Thyroid gland (tissue), 4 donors: ENCODE measurements around the gene BLACAT1.

Experiments used
- POLR2A ChIP-seq, 2 donors: fragments of 450-650 bp; IDR thresholded peaks; one replicate each; pipeline ENCODE4 v1.6.1; 2017; ENCODE audit warnings: antibody characterized with exemption in 2 of 2, mild to moderate bottlenecking in 2 of 2, moderate library complexity in 1 of 2
- TF ChIP-seq, protein P1 (sequence below), 6 experiments: fragments of 200-600 bp in 3 of 6; fragments of 450-650 bp in 3 of 6; sonication (generic) in 3 of 6; IDR thresholded peaks; one replicate each; pipeline ENCODE4 v1.5.1; 2016 to 2019; ENCODE audit warnings: antibody characterized with exemption in 6 of 6, mild to moderate bottlenecking in 2 of 6, inconsistent platforms in 1 of 6, moderate library complexity in 1 of 6

GRCh38 chr1:205492201-205492667 is 36.4 kb upstream of the BLACAT1 start:
- TF ChIP-seq, protein P1, sequence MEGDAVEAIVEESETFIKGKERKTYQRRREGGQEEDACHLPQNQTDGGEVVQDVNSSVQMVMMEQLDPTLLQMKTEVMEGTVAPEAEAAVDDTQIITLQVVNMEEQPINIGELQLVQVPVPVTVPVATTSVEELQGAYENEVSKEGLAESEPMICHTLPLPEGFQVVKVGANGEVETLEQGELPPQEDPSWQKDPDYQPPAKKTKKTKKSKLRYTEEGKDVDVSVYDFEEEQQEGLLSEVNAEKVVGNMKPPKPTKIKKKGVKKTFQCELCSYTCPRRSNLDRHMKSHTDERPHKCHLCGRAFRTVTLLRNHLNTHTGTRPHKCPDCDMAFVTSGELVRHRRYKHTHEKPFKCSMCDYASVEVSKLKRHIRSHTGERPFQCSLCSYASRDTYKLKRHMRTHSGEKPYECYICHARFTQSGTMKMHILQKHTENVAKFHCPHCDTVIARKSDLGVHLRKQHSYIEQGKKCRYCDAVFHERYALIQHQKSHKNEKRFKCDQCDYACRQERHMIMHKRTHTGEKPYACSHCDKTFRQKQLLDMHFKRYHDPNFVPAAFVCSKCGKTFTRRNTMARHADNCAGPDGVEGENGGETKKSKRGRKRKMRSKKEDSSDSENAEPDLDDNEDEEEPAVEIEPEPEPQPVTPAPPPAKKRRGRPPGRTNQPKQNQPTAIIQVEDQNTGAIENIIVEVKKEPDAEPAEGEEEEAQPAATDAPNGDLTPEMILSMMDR (IDR thresholded peaks at IDR 0.05): no peak
- TF ChIP-seq POLR2A (IDR thresholded peaks at IDR 0.05): no peak
